Activated naive CD8-positive, alpha-beta T cell treated with anti-CD3 and anti-CD28 coated beads, Interleukin-2, amount 10 ng/mL, durations not matched to agents 7 days and 5 days (primary cell): ENCODE results near the gene CC2D2A. TPM values are rescaled to one million over a fixed set of nuclear protein-coding genes. Genes with fewer than 3 reads are reported as not detected.

Experiments used
- ATAC-seq: fragments of 150-1000 bp; cut with Tn5 transposase; one replicate; pipeline ENCODE4 v1.10.0; 2021; ENCODE audit warnings: low read depth, moderate library complexity
- POLR2A ChIA-PET: fragments of 350-600 bp; sonication (Branson Sonifier 250); formaldehyde crosslinking; loops from one replicate; lab custom pipeline; 2021; ENCODE audit warnings: antibody characterized with exemption; lab: Charles Lee
- DNase-seq: peaks from one replicate; pipeline ENCODE4 v3.0.0; 2021
- H3K27ac Mint-ChIP-seq: one replicate; pipeline ENCODE4 v1.8.0; 2022; ENCODE audit warnings: mild to moderate bottlenecking, mixed read lengths
- H3K27me3 Mint-ChIP-seq: one replicate; pipeline ENCODE4 v1.8.0; 2022; ENCODE audit warnings: mild to moderate bottlenecking, moderate library complexity, mixed read lengths
- H3K36me3 Mint-ChIP-seq: one replicate; pipeline ENCODE4 v1.8.0; 2021; ENCODE audit warnings: mild to moderate bottlenecking, mixed read lengths
- H3K4me1 Mint-ChIP-seq: one replicate; pipeline ENCODE4 v1.8.0; 2021; ENCODE audit warnings: mixed read lengths
- H3K4me3 Mint-ChIP-seq: one replicate; pipeline ENCODE4 v1.8.0; 2022; ENCODE audit warnings: mild to moderate bottlenecking, moderate library complexity, mixed read lengths
- H3K9me3 Mint-ChIP-seq: one replicate; pipeline ENCODE4 v1.8.0; 2021; ENCODE audit warnings: mixed read lengths
- total RNA-seq, 2 experiments: library from RNA; stranded (reverse); gene quantifications; one replicate each; pipeline ENCODE4 v1.2.3, GENCODE V29; 2021

Gene CC2D2A
- total RNA-seq, 2 experiments from 2014 or later, result not detected

GRCh38 chr4:15444879-15445547 lies 24.7 kb upstream of the CC2D2A start:
- DNase-seq (no peak), ATAC-seq (no peak)
- H3K4me3 Mint-ChIP-seq, result no peak overlapping the region
- no peak overlapping the region for H3K27ac Mint-ChIP-seq
- H3K36me3 Mint-ChIP-seq, result no peaks in the 10 kb centered on the region
- POLR2A ChIA-PET, result no interaction called here
- H3K27me3 Mint-ChIP-seq, result no peaks in the 10 kb centered on the region
- peaks cover 1% of the 10 kb centered on the region for H3K9me3 Mint-ChIP-seq
- no peaks in the 10 kb centered on the region for H3K4me1 Mint-ChIP-seq

GRCh38 chr4:15451181-15451865 lies 18.4 kb upstream of the CC2D2A start:
- POLR2A ChIA-PET, result no interaction called here
- Mint-ChIP-seq H3K27ac (no peak overlapping the region), H3K4me3 (no peak overlapping the region), H3K27me3 (no peaks in the 10 kb centered on the region), H3K36me3 (no peaks in the 10 kb centered on the region), H3K4me1 (no peaks in the 10 kb centered on the region), H3K9me3 (no peaks in the 10 kb centered on the region)
- ATAC-seq (no peak), DNase-seq (no peak)

GRCh38 chr4:15451866-15452765 lies 17.6 kb upstream of the CC2D2A start:
- Mint-ChIP-seq H3K4me1 (no peaks in the 10 kb centered on the region), H3K4me3 (no peak overlapping the region), H3K36me3 (no peaks in the 10 kb centered on the region), H3K27me3 (no peaks in the 10 kb centered on the region), H3K27ac (no peak overlapping the region), H3K9me3 (no peaks in the 10 kb centered on the region)
- ATAC-seq (no peak), DNase-seq (no peak)
- POLR2A ChIA-PET, result no interaction called here

- no peaks in the 10 kb centered on the region for H3K36me3 Mint-ChIP-seq
- ATAC-seq, result no peak
- H3K4me3 Mint-ChIP-seq, result no peak overlapping the region
- no peak overlapping the region for H3K27ac Mint-ChIP-seq
- H3K27me3 Mint-ChIP-seq, result no peaks in the 10 kb centered on the region
- DNase-seq, result no peak
- POLR2A ChIA-PET, result no interaction called here
- no peaks in the 10 kb centered on the region for H3K9me3 Mint-ChIP-seq
- peaks cover 2% of the 10 kb centered on the region for H3K4me1 Mint-ChIP-seq
These were observed 14.4 kb upstream of the CC2D2A start for GRCh38 chr4:15455290-15455689.

- POLR2A ChIA-PET, result no interaction called here
- Mint-ChIP-seq H3K9me3 (no peaks in the 10 kb centered on the region), H3K4me1 (peaks cover 2% of the 10 kb centered on the region), H3K36me3 (no peaks in the 10 kb centered on the region), H3K27me3 (peaks cover 2% of the 10 kb centered on the region), H3K4me3 (no peak overlapping the region), H3K27ac (no peak overlapping the region)
- DNase-seq (no peak), ATAC-seq (no peak)
These were observed 12.1 kb upstream of the CC2D2A start for GRCh38 chr4:15457406-15458201.

GRCh38 chr4:15458616-15459015 lies 11.1 kb upstream of the CC2D2A start:
- DNase-seq (no peak), ATAC-seq (no peak)
- peaks cover 2% of the 10 kb centered on the region for H3K27me3 Mint-ChIP-seq
- H3K4me1 Mint-ChIP-seq, result peaks cover 2% of the 10 kb centered on the region
- POLR2A ChIA-PET, result no interaction called here
- H3K4me3 Mint-ChIP-seq, result no peak overlapping the region
- no peaks in the 10 kb centered on the region for H3K36me3 Mint-ChIP-seq
- H3K27ac Mint-ChIP-seq, result no peak overlapping the region
- no peaks in the 10 kb centered on the region for H3K9me3 Mint-ChIP-seq

- no peaks in the 10 kb centered on the region for H3K36me3 Mint-ChIP-seq
- no peak for ATAC-seq
- POLR2A ChIA-PET, result no interaction called here
These were observed 10.0 kb upstream of the CC2D2A start for GRCh38 chr4:15459706-15460105.

GRCh38 chr4:15466596-15466995 lies 3.1 kb upstream of the CC2D2A start:
- DNase-seq (no peak), ATAC-seq (no peak)
- POLR2A ChIA-PET, result no interaction called here
- Mint-ChIP-seq H3K9me3 (no peaks in the 10 kb centered on the region), H3K4me1 (peaks cover 5% of the 10 kb centered on the region), H3K36me3 (no peaks in the 10 kb centered on the region), H3K27ac (no peak overlapping the region), H3K4me3 (no peak overlapping the region), H3K27me3 (no peaks in the 10 kb centered on the region)

More at GRCh38 chr4:15459706-15460105, 10.0 kb upstream of the CC2D2A start:
- peaks cover 2% of the 10 kb centered on the region for H3K27me3 Mint-ChIP-seq
- H3K4me1 Mint-ChIP-seq, result peaks cover 2% of the 10 kb centered on the region
- H3K9me3 Mint-ChIP-seq, result no peaks in the 10 kb centered on the region
- DNase-seq, result no peak
- H3K27ac Mint-ChIP-seq, result no peak overlapping the region
- H3K4me3 Mint-ChIP-seq, result no peak overlapping the region

GRCh38 chr4:15470128-15470475 lies 420 bp downstream of the CC2D2A start:
- POLR2A ChIA-PET, result no interaction called here
- no peaks in the 10 kb centered on the region for H3K36me3 Mint-ChIP-seq
- no peak overlapping the region for H3K27ac Mint-ChIP-seq

GRCh38 chr4:15476396-15476795 lies 6.7 kb downstream of the CC2D2A start:
- Mint-ChIP-seq H3K36me3 (no peaks in the 10 kb centered on the region), H3K27ac (no peak overlapping the region), H3K4me1 (no peaks in the 10 kb centered on the region), H3K4me3 (no peak overlapping the region), H3K27me3 (no peaks in the 10 kb centered on the region), H3K9me3 (no peaks in the 10 kb centered on the region)
- ATAC-seq (no peak), DNase-seq (no peak)
- POLR2A ChIA-PET, result no interaction called here

More at GRCh38 chr4:15470128-15470475, 420 bp downstream of the CC2D2A start:
- DNase-seq (no peak), ATAC-seq (no peak)
- Mint-ChIP-seq H3K9me3 (no peaks in the 10 kb centered on the region), H3K4me3 (peak overlapping the region; percentile 41), H3K27me3 (no peaks in the 10 kb centered on the region), H3K4me1 (peaks cover 5% of the 10 kb centered on the region)

GRCh38 chr4:15478724-15479088 lies 9.0 kb downstream of the CC2D2A start:
- POLR2A ChIA-PET, result no interaction called here
- DNase-seq, result no peak
- no peak for ATAC-seq
- Mint-ChIP-seq H3K4me1 (no peaks in the 10 kb centered on the region), H3K4me3 (no peak overlapping the region), H3K9me3 (no peaks in the 10 kb centered on the region), H3K27ac (no peak overlapping the region), H3K36me3 (no peaks in the 10 kb centered on the region), H3K27me3 (no peaks in the 10 kb centered on the region)

- POLR2A ChIA-PET, result interaction anchor here (1.1 kb wide), 1 partner anchor 43 kb away, joined by 3 read pairs; no protein-coding TSS in a partner anchor
- DNase-seq (no peak), ATAC-seq (no peak)
- Mint-ChIP-seq H3K4me3 (no peak overlapping the region), H3K27ac (no peak overlapping the region), H3K4me1 (no peaks in the 10 kb centered on the region), H3K27me3 (no peaks in the 10 kb centered on the region), H3K9me3 (no peaks in the 10 kb centered on the region), H3K36me3 (no peaks in the 10 kb centered on the region)
These were observed 9.6 kb downstream of the CC2D2A start for GRCh38 chr4:15479089-15479912.
